ENCODE data around the gene MEIS2. TPM values are rescaled to one million over a fixed set of nuclear protein-coding genes. Genes with fewer than 3 reads are reported as not detected.

Gene MEIS2
- polyA plus RNA-seq (ENCODE audit: insufficient read length in 4 of 4): 100 to 1,000 TPM; 138 to 178 (median 147) TPM

- peak in 2 of 4 donors; percentile 90 to 93 for DNase-seq (ENCODE audit: low read depth in 4 of 4, low spot score in 2 of 4)
Measured at GRCh38 chr15:37100109-37100965, at the start of gene MEIS2. Gene MEIS2 (minus strand): TSS chr15:37100549. CDS start chr15:37099466, 1,083 bp downstream.

- DNase-seq (ENCODE audit: low read depth in 4 of 4, low spot score in 2 of 4): no peak
Measured at GRCh38 chr15:37149146-37149545, 48.8 kb upstream of the MEIS2 start.

- no peak for DNase-seq (ENCODE audit: low read depth in 4 of 4, low spot score in 2 of 4)
Measured at GRCh38 chr15:37148714-37149113, 48.4 kb upstream of the MEIS2 start.

GRCh38 chr15:37143351-37143750, 43.0 kb upstream of the MEIS2 start:
- DNase-seq (ENCODE audit: low read depth in 4 of 4, low spot score in 2 of 4): no peak

- no peak for DNase-seq (ENCODE audit: low read depth in 4 of 4, low spot score in 2 of 4)
Measured at GRCh38 chr15:37142371-37142770, 42.0 kb upstream of the MEIS2 start.

GRCh38 chr15:37140531-37141058, 40.2 kb upstream of the MEIS2 start:
- DNase-seq (ENCODE audit: low read depth in 4 of 4, low spot score in 2 of 4): no peak

GRCh38 chr15:37138591-37139215, 38.4 kb upstream of the MEIS2 start:
- no peak for DNase-seq (ENCODE audit: low read depth in 4 of 4, low spot score in 2 of 4)

GRCh38 chr15:37137221-37137620, 36.9 kb upstream of the MEIS2 start:
- DNase-seq (ENCODE audit: low read depth in 4 of 4, low spot score in 2 of 4): no peak

- DNase-seq (ENCODE audit: low read depth in 4 of 4, low spot score in 2 of 4): no peak
Measured at GRCh38 chr15:37136666-37137065, 36.3 kb upstream of the MEIS2 start.

- DNase-seq (ENCODE audit: low read depth in 4 of 4, low spot score in 2 of 4): no peak
Measured at GRCh38 chr15:37135225-37135624, 34.9 kb upstream of the MEIS2 start.

- no peak for DNase-seq (ENCODE audit: low read depth in 4 of 4, low spot score in 2 of 4)
Measured at GRCh38 chr15:37134699-37135131, 34.4 kb upstream of the MEIS2 start.

- DNase-seq (ENCODE audit: low read depth in 4 of 4, low spot score in 2 of 4): no peak
Measured at GRCh38 chr15:37134244-37134643, 33.9 kb upstream of the MEIS2 start.

GRCh38 chr15:37133602-37134001, 33.3 kb upstream of the MEIS2 start:
- no peak for DNase-seq (ENCODE audit: low read depth in 4 of 4, low spot score in 2 of 4)

- no peak for DNase-seq (ENCODE audit: low read depth in 4 of 4, low spot score in 2 of 4)
Measured at GRCh38 chr15:37132826-37133417, 32.6 kb upstream of the MEIS2 start.

- no peak for DNase-seq (ENCODE audit: low read depth in 4 of 4, low spot score in 2 of 4)
Measured at GRCh38 chr15:37131621-37132020, 31.3 kb upstream of the MEIS2 start.

GRCh38 chr15:37130356-37130755, 30.0 kb upstream of the MEIS2 start:
- DNase-seq (ENCODE audit: low read depth in 4 of 4, low spot score in 2 of 4): no peak

GRCh38 chr15:37125143-37125542, 24.8 kb upstream of the MEIS2 start:
- peak in 1 of 4 donors; percentile 50 for DNase-seq (ENCODE audit: low read depth in 4 of 4, low spot score in 2 of 4)

GRCh38 chr15:37124331-37124730, 24.0 kb upstream of the MEIS2 start:
- no peak for DNase-seq (ENCODE audit: low read depth in 4 of 4, low spot score in 2 of 4)

GRCh38 chr15:37122703-37123102, 22.4 kb upstream of the MEIS2 start:
- DNase-seq (ENCODE audit: low read depth in 4 of 4, low spot score in 2 of 4): no peak

GRCh38 chr15:37121492-37121891, 21.1 kb upstream of the MEIS2 start:
- DNase-seq (ENCODE audit: low read depth in 4 of 4, low spot score in 2 of 4): no peak

- no peak for DNase-seq (ENCODE audit: low read depth in 4 of 4, low spot score in 2 of 4)
Measured at GRCh38 chr15:37117030-37117429, 16.7 kb upstream of the MEIS2 start.
